HUES48 (cell line): ENCODE measurements around the gene SURF2.

Experiments used
- H3K27ac ChIP-seq: one replicate; pipeline ENCODE4 v1.7.0; 2013; ENCODE audit warnings: low read depth, low read length, inconsistent platforms
- H3K27me3 ChIP-seq: 2 replicates; pipeline ENCODE4 v1.6.1; 2013; ENCODE audit warnings: mild to moderate bottlenecking, low read length; ENCODE audit not compliant: control insufficient read depth, insufficient read depth
- H3K36me3 ChIP-seq: 2 replicates; pipeline ENCODE4 v1.6.1; 2013; ENCODE audit warnings: low read length; ENCODE audit not compliant: control insufficient read depth, insufficient read depth
- H3K4me1 ChIP-seq: 2 replicates; pipeline ENCODE4 v1.6.1; 2013; ENCODE audit warnings: mild to moderate bottlenecking, low read length; ENCODE audit not compliant: control insufficient read depth, insufficient read depth
- H3K4me3 ChIP-seq: 2 replicates; pipeline ENCODE4 v1.5.1; 2013; ENCODE audit warnings: mild to moderate bottlenecking, low read depth, low read length
- H3K9ac ChIP-seq: 2 replicates; pipeline ENCODE4 v1.6.1; 2013; ENCODE audit warnings: mild to moderate bottlenecking, low read depth, low read length, moderate library complexity
- H3K9me3 ChIP-seq: 2 replicates; pipeline ENCODE4 v1.6.1; 2013; ENCODE audit warnings: low read length; ENCODE audit not compliant: control insufficient read depth, insufficient read depth

Gene SURF2

DNA sequence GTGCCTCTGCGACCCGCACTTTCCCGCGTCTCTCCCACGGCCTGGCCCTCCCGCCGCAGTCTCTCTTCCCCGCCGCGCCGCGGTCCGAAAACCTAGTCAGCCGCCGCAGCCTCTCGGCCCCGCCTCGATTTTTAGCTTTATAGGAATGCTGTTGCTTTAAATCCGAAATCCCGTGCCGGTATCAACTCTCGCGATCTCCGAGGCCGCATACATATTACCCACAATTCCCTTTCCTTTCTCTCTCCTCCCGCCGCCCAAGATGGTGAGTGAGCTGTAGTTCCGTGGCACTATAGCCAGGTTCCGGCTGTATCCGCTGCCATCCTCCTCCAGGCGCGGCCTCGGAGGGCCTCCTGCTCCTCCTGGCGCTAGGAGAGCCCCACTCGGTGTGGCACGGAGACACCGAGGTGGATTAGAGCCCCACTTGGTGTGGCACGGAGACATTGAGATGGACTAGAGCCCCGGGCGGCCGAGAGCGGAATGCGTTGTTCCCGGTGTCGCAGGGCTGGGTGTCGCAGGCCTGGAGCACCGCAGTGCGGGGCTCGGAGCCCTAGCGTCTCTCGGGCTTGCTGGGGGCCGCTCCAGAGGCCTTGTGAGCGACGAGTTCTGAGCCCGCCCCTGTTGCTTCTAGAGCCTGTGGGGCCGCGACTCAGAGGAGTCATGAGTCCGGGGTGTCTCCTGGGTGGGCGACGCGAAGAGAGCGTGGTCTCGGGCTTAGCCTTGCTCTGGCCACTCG lies 8.2 kb upstream of the SURF2 start, which contains the start of the genes MED22 and RPL7A:
TSS of gene MED22 (minus strand) at position 147 of the 733 bp plus-strand sequence. CDS start 1,469 bp downstream, outside the sequence.
TSS of gene RPL7A (plus strand) at position 234 of the 733 bp plus-strand sequence. CDS start at position 260, 26 bp downstream.
- no peaks in the 10 kb centered on the region for H3K27me3 ChIP-seq
- H3K9me3 ChIP-seq: no peaks in the 10 kb centered on the region
- peaks cover 10% of the 10 kb centered on the region; the same call in 1 of the 2 replicates for H3K4me1 ChIP-seq
- peaks cover 77% of the 10 kb centered on the region for H3K36me3 ChIP-seq
- H3K9ac ChIP-seq: peak within 1 kb of the TSS; percentile 96
- H3K4me3 ChIP-seq: peak within 1 kb of the TSS; percentile 98
- H3K27ac ChIP-seq: peak within 1 kb of the TSS; percentile 98

DNA sequence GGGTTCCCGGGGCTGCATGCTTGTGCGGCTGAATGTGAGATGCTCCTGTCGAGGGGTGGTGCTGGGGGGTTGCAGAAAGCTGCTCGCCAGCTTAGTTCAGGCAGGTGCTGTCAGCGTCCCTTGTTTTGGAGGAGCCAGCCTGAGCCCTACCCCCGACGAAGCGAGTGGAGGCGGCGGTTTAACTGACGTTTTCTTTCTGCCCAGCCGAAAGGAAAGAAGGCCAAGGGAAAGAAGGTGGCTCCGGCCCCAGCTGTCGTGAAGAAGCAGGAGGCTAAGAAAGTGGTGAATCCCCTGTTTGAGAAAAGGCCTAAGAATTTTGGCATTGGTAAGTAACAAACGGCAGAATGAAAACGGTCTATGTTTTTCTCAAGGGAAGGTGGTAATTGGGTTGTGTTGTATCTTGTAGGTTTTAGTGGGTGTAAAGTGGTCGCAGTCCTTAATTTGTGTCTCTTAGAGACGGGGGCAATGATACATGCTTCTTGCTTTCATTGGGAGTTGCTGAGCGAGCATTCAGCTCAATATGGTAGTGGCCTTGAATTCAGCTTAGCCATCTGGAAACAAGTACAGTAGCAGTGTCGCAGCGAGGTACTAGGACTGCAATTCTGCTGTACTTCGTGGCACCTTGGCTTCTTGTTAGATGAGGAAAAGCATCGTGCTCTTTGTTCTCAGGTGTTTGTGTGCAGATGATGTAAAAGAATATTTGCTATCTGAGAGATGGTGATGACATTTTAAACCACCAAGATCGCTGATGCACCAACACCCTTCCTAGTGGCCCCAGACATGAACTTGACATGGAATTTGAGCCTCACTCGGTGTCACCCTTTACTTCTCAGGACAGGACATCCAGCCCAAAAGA lies 7.4 kb upstream of the SURF2 start:
- H3K36me3 ChIP-seq: peaks cover 76% of the 10 kb centered on the region
- no peaks in the 10 kb centered on the region for H3K27me3 ChIP-seq
- peaks cover 10% of the 10 kb centered on the region; the same call in 1 of the 2 replicates for H3K4me1 ChIP-seq
- H3K9ac ChIP-seq: peak overlapping the region; percentile 96
- no peaks in the 10 kb centered on the region for H3K9me3 ChIP-seq
- peak overlapping the region; percentile 98 for H3K4me3 ChIP-seq
- peak overlapping the region; percentile 98 for H3K27ac ChIP-seq

DNA sequence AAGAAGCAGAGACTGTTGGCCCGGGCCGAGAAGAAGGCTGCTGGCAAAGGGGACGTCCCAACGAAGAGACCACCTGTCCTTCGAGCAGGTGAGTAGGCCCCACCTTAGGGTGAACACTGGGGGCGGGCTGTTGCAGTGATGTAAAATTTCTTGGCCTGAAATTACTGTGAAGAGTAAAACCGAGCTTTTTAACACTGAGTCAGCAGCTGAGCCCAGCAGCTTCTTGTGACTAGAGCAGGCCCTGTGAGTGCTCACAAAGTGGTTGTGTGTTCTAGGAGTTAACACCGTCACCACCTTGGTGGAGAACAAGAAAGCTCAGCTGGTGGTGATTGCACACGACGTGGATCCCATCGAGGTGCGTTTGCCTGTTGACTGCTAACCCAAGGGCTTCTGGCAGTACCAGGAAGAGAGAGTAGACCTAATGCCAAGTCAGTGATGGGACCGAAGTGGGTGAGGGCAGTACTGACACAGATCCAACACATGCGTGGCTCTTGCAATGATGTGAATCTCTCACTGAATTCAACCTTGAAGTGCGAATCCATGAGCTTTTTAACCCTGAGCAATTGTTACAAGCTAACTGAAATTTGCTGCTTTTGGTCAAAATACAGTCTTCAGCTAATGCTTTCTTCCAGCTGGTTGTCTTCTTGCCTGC lies 6.3 kb upstream of the SURF2 start:
- peaks cover 73% of the 10 kb centered on the region for H3K36me3 ChIP-seq
- H3K27ac ChIP-seq: peak overlapping the region; percentile 98
- no peaks in the 10 kb centered on the region for H3K9me3 ChIP-seq
- peaks cover 10% of the 10 kb centered on the region; the same call in 1 of the 2 replicates for H3K4me1 ChIP-seq
- H3K9ac ChIP-seq: no peak overlapping the region
- no peaks in the 10 kb centered on the region for H3K27me3 ChIP-seq
- peak overlapping the region; percentile 98 for H3K4me3 ChIP-seq

DNA sequence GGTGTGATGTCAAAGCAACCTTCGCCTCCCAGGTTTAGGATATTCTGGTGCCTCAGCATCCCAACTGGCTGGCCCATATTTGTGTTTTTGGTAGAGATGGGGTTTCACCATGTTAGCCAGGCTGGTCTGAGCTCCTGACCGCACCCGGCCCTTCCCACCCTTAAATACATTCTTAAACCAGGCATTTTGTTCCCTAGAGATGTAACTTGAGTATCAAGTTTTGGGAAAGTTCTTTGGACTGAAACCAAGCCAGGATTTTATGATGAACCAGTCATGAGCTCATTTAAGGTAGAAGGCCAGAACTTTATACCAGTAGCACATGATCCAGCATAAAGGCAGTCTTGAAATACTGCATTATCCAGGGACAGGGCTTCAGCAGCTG lies 4.8 kb upstream of the SURF2 start:
- Histone ChIP-seq H3K4me3 (no peak overlapping the region), H3K27me3 (no peaks in the 10 kb centered on the region), H3K27ac (peak overlapping the region; percentile 43), H3K36me3 (peaks cover 59% of the 10 kb centered on the region), H3K4me1 (0 out of 2 replicates have a peak, but pooled peaks cover 7% of the 10 kb centered on the region), H3K9ac (no peak overlapping the region), H3K9me3 (no peaks in the 10 kb centered on the region)

DNA sequence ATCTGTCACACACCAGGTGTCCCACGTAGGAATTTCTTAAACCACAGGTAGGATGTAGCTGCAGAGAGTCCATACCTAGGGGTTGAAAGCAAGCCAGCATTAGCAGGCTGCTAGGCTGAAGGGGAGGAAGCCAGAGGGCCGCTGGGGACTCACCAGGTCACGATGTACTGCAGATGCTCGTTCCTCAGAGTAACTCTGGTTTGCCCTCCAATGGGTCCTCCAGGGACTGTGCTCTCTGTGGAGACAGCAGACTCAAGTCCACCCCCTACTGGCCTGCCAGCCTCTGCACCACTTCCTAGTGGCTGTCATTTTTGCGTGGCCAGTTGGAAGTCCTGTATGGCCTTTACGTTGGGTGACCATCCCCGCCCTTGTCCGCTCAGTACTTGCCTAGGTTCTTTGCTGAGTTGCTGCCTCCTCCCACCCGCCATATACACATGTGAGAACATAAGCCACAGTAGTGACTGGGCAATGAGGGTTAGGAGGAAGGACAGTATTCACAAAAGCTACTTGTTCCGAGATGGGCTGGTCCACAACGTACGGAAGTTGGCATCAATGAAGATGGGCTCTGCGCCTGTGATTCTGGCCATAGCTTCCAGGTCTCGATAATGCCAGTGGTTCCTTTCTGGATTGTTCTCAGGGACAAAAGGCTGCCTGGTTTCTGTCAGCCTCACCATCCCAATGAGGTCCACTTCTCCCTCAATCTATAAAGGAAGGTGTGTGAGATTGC lies 4.3 kb upstream of the SURF2 start:
- Histone ChIP-seq H3K27ac (peak overlapping the region; percentile 43), H3K4me3 (no peak overlapping the region), H3K9me3 (no peaks in the 10 kb centered on the region), H3K9ac (no peak overlapping the region), H3K36me3 (peaks cover 59% of the 10 kb centered on the region), H3K4me1 (0 out of 2 replicates have a peak, but pooled peaks cover 6% of the 10 kb centered on the region), H3K27me3 (no peaks in the 10 kb centered on the region)

DNA sequence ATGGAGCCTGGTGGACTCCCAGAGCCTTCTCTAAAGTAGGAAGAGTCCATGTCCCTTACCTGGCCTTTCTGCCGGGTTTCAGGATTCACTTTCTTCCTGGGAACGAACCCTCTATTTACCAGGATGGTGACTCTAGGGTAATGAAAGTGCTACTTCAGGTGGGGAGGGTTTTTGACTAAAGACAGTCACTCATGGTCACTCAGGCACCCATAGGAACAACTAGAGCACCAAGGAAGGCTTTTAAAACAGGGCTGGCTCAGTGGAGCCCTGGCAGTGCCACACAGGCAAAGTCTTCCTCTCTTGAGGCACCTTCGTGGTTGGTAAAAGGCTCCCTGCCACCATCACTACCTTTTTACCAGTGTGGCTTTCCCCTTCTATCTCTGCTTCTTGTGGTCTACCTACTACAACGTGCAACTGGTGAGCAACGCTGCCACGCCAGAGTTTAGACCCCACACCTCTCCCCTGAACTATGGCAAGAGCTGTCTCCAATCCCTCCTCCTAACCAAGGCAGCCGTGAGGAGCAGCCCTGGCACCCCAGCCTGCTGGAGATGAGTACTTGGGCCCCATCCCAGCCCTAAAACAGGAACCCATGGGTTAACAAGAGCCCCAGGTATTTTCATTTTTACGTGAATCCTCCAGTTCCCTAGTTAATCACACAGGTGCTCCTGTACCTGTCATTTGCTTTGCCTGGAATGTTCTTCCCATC lies 3.6 kb upstream of the SURF2 start:
- H3K27me3 ChIP-seq: no peaks in the 10 kb centered on the region
- peaks cover 64% of the 10 kb centered on the region for H3K36me3 ChIP-seq
- H3K27ac ChIP-seq: peak overlapping the region; percentile 13
- H3K4me1 ChIP-seq: peaks cover 13% of the 10 kb centered on the region; the same call in 1 of the 2 replicates
- H3K9me3 ChIP-seq: no peaks in the 10 kb centered on the region
- no peak overlapping the region for H3K4me3 ChIP-seq
- H3K9ac ChIP-seq: no peak overlapping the region

DNA sequence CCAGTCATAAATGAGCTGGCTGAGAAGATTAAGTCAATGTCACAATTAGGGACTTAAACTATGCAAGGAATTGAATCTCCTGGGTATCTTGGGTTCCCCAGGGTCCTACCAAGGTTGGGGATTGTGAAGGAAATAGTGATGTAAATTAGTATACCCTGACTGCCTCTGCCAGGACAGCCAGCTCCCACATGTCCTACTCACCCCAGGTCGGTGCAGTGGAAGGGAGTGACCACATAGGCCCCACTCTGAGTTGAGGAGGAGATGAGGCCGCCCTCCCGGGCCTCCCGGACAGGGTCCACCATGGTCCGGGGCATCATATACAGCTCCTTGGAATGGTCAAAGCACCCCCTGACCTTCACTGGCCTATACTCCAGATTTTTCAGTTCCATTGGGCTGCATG lies 2.8 kb upstream of the SURF2 start:
- Histone ChIP-seq H3K9ac (no peak overlapping the region), H3K27ac (peak overlapping the region; percentile 14), H3K4me3 (no peak overlapping the region), H3K4me1 (peaks cover 13% of the 10 kb centered on the region; the same call in 1 of the 2 replicates), H3K9me3 (no peaks in the 10 kb centered on the region), H3K27me3 (no peaks in the 10 kb centered on the region), H3K36me3 (peaks cover 72% of the 10 kb centered on the region)

DNA sequence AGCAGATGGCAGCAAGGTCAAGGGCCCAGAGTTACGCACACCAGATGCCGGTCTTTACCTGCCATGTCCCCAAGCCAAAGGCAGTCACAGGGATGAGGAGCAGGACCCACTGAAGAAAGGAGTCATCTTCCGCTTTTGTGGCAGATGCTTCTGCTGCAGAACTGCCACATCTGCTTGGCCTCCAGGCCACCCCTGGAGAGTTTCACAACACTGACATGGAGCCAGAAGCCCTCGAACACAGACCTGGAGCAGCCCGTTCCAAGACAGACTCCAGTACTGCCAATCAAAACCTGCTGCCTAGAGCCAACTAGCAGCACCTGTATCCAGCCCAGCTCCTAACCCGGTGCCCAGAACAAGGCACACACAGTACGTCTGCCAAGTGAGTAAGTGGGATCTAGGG lies 1.6 kb upstream of the SURF2 start:
- Histone ChIP-seq H3K27ac (no peak overlapping the region), H3K9ac (no peak overlapping the region), H3K9me3 (no peaks in the 10 kb centered on the region), H3K27me3 (no peaks in the 10 kb centered on the region), H3K4me1 (peaks cover 6% of the 10 kb centered on the region; the same call in 1 of the 2 replicates), H3K36me3 (peaks cover 70% of the 10 kb centered on the region), H3K4me3 (peak overlapping the region; percentile 90; the same call in 1 of the 2 replicates)

DNA sequence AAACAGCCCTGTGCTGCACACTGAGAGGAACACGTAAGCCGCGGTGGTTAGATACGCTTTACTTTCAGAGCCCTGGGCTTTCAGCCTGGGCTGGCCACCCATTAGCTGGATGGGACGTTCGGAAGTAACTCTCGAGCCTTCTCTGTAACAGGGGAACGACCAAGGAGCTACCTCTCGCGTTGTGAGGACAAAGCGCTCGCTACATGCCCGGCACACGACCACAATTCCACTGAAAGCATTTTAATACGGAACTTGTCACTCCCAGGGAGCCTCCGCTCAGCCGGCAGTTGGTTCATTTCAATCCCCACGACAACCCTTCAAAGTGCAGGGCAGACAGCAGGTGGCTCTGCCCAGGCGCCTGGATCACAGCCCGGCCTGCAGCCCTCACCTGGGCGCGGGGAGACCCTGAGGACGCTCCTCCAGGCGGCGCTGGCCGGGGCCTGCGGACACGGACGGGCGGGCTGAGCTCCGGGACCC lies 431 bp upstream of the SURF2 start:
- peak overlapping the region; percentile 66 for H3K9ac ChIP-seq
- H3K4me1 ChIP-seq: peaks cover 6% of the 10 kb centered on the region; the same call in 1 of the 2 replicates
- H3K9me3 ChIP-seq: no peaks in the 10 kb centered on the region
- H3K27me3 ChIP-seq: no peaks in the 10 kb centered on the region
- H3K4me3 ChIP-seq: peak overlapping the region; percentile 90
- H3K36me3 ChIP-seq: peaks cover 70% of the 10 kb centered on the region
- H3K27ac ChIP-seq: peak overlapping the region; percentile 61
